A549 (cell line): ENCODE data around the gene ZDHHC3.

Experiments
- CHD2 ChIP-seq: fragments of 150-350 bp; IDR thresholded peaks from 2 replicates; pipeline ENCODE4 v1.6.1; 2014; ENCODE audit warnings: low read length; ENCODE audit not compliant: partially characterized antibody
- CTCF ChIP-seq: fragments of >200 bp; sonication (Bioruptor Twin); formaldehyde crosslinking; IDR thresholded peaks from 3 replicates; pipeline ENCODE4 v1.5.1; 2016
- JUN ChIP-seq, 2 experiments: fragments of >200 bp; sonication (Bioruptor Twin); formaldehyde crosslinking; IDR thresholded peaks; 2 replicates in 1 of 2; 3 replicates in 1 of 2; pipeline ENCODE4 v1.6.1; 2016 to 2017
- MAZ ChIP-seq: fragments of 150-350 bp; IDR thresholded peaks from 2 replicates; pipeline ENCODE4 v1.6.1; 2014; ENCODE audit warnings: antibody characterized with exemption, low read depth, low read length, borderline replicate concordance
- POLR2A ChIP-seq: IDR thresholded peaks from 2 replicates; pipeline ENCODE4 v1.6.1; 2012; ENCODE audit warnings: mild to moderate bottlenecking, low read length
- ZC3H11A ChIP-seq: fragments of 450-650 bp; IDR thresholded peaks from 2 replicates; pipeline ENCODE4 v1.6.1; 2014; ENCODE audit warnings: antibody characterized with exemption, mild to moderate bottlenecking

DNA sequence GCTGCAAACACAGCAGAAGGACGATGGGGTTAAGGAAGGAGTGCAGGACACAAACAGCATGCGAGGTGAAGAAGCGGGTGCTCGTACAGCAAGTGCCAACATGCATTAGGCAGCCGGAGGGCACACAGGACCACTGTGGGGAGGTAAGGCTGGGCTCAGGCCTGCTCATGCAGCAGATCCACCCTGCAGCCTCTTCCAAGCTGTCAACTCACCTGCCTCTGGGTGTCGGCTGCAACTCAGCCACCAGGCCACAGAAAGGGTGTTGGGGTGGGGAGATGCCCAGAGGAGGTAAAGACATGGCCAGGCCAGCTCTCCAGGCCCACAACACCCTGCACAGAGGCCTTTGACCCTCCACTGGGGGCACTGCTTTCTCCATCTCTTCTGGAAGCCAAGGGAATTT, 57.4 kb downstream of the ZDHHC3 start:
- TF ChIP-seq CTCF (no peak), ZC3H11A (no peak), POLR2A (no peak), CHD2 (no peak), MAZ (no peak), JUN (IDR thresholded peaks at IDR 0.05) (no peak)
